GM23248 (cell line): ENCODE measurements around the gene SOBP.

Experiments used
- EZH2 ChIP-seq: fragments of 200-600 bp; sonication (generic); IDR thresholded peaks from 2 replicates; pipeline ENCODE4 v1.6.1; 2018; ENCODE audit warnings: antibody characterized with exemption, mild to moderate bottlenecking; ENCODE audit not compliant: insufficient read depth, poor library complexity, severe bottlenecking
- EZH2phosphoT487 ChIP-seq: fragments of 200-600 bp; sonication (generic); IDR thresholded peaks from 2 replicates; pipeline ENCODE4 v1.6.1; 2018; ENCODE audit warnings: antibody characterized with exemption, moderate library complexity, mild to moderate bottlenecking, low read depth; ENCODE audit not compliant: insufficient read depth

- TF ChIP-seq EZH2 (no peak), EZH2phosphoT487 (no peak)
Measured at GRCh38 chr6:107561306-107561705, 71.4 kb downstream of the SOBP start.
